Measurements from ENCODE around the gene KBTBD6.

GRCh38 chr13:41136396-41137031 lies 3.9 kb upstream of the KBTBD6 start:
- TF ChIP-seq CTCF (IDR thresholded peaks at IDR 0.05) (no peak), ZFX (IDR thresholded peaks at IDR 0.05; ENCODE audit: borderline replicate concordance) (no peak)

Measured in 22Rv1 (cell line).